Right ventricle myocardium superior (tissue), 1 donor: ENCODE measurements around the gene MYLIP. TPM values are rescaled to one million over a fixed set of nuclear protein-coding genes. Genes with fewer than 3 reads are reported as not detected.
"Not testable (repeated sequence)": the region's sequence is repeated elsewhere in the genome, so short reads cannot be mapped to it uniquely, and the experiment has no call there.

Experiments used
- ATAC-seq: fragments of 200-7000 bp; cut with Tn5 transposase; one replicate; pipeline ENCODE4 v1.9.1; 2020; ENCODE audit warnings: mild to moderate bottlenecking; ENCODE audit not compliant: poor library complexity
- DNase-seq: peaks from one replicate; pipeline ENCODE4 v3.0.0-alpha.2; 2020
- intact Hi-C: fragments of 100-400 bp; cut with DNase I; formaldehyde crosslinking; loops from one replicate; pipeline ENCODE4 v1.11.2; 2022
- total RNA-seq: library from RNA; stranded (reverse); fragmentation: NEBNext Ultra II Directional; extraction: Animal tissue kit (Norgen Biotek cat#: 25700); gene quantifications from one replicate; pipeline ENCODE4 v1.2.1, GENCODE V29; 2021
- donor health status: DM: no; HTN: yes; CAD: no; lungs with severe emphysema.

Gene MYLIP
- total RNA-seq, 1 donor from 2014 or later: 12.2 TPM

DNA sequence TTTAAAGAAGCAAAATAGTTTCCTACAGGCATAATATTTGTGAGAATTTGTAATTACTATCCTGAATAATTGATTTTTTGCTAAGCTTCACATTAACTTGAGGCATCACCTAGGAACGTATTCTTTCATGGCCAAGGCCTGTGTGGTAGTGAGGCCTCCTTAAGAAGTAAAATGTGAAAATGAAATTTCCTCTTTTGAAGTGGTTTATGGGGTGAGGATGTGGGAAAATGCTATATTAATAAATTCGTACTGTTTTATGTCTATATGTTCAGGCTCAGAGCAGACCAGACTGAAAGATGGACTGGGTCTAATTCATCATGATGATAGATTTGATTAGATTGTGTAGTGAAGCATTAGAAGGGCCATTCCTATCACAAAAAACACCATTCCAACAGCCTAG is 33.1 kb downstream of the MYLIP start:
- ATAC-seq: no peak
- intact Hi-C loops: no loop called here
- DNase-seq: no peak

DNA sequence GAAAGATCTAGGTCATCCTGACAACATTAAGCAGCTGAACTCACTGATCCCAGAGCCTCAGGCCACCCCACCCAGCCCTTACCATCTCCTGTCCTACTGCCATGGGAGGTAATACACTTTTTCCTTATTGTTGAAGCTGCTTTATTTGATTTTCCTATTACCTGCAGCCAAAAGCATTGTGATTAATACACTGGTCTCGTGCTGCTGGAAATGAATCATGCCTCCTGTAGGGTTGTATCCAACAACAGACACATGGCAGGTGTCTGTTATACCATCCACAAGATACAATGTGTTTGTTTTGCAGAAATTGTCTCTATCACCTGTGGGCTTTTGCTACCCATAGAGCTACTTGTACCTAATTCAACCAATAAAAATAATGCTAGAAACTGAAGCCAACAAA is 34.2 kb downstream of the MYLIP start:
- intact Hi-C loops: no loop called here
- ATAC-seq: no peak
- DNase-seq: no peak

DNA sequence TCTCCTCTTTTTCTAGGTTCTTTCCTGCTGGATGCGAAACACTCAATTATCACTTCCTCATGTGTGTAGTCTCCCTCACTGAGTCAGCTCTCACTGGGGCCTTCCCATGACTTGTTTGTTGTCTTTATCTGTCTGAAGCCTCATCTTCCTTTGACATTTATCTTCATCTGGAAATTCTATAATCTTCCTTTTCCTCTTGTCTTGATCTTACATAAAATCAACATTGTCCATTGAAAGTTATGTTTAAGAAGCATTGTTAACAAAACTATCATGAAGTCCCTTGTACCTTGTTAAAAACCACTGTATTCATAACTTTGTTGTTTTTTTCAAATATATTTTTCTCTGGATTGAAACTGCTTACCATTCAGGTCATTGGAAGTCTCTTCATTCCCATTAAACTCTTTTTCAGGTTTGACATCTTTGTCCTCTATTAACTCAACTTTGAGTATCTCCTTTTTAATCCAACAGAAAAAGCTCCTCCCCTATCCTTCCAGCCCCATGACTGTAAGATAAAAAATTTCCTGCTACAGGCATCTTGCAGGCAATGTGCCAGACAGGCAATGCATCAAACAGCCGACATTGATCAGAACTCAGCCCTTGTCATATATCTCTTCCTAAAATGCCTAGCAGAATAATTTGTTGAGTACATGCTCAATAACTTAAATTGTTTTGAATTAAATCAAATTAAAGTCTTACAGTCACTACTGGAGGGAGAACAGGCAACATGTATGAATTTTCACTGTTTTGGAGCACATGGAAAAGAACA is 34.8 kb downstream of the MYLIP start:
- intact Hi-C loops: no loop called here
- ATAC-seq (no peak), DNase-seq (no peak)

DNA sequence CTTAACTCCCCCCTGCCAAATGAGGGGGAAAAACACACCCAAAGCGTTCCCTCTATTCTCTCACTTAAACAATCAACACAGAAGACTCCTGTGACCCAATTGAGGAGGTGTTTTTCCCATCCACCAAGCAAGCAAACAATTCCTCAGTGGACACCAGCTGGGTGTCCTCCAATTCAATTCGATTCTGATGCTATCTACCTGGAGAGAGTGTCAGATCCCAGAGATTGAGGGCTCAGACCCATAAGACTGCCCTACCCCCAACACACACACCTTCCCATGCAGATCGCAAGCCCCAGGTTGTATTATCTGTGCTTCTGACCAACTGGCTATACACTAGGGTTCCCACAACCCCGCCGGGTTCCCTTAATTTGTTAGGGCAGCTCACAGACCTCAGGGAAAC is 36.8 kb downstream of the MYLIP start:
- ATAC-seq (no peak), DNase-seq (no peak)
- intact Hi-C loops: no loop called here

DNA sequence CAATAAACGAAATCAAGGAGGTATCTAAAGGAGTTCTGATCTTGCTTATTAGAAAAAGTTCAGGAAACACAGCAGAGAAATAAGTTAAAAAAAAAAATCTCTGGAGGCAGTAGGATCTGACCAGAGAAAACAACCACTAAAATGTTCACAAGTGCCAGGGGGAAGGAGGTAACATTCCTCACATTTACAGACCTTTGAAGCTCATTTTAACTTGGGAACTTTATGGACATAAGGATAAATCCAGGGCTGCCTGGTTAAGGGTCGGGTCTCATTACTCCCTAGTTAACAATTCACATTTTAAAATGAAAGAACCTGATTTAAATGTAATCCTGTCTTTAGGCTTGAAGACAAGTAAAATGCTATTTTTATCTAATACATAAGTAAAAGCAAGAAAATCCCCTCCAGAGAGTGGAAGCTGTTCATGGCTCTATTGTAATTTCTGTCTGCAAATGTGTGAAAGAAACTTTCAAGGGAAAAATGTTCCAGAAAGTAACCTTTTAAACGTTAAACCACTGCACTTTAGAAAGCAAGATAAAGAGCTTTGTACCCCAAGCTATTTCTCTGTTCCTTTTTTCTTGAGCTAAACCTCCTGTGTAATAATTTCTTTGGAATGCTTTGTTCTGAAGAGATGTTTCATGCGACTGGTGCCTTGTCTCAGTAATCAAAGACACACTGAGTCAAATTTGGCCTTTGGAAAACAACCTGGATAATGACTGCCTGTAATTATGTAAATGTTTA is 38.2 kb downstream of the MYLIP start:
- ATAC-seq (no peak), DNase-seq (no peak)
- intact Hi-C loops: no loop called here

DNA sequence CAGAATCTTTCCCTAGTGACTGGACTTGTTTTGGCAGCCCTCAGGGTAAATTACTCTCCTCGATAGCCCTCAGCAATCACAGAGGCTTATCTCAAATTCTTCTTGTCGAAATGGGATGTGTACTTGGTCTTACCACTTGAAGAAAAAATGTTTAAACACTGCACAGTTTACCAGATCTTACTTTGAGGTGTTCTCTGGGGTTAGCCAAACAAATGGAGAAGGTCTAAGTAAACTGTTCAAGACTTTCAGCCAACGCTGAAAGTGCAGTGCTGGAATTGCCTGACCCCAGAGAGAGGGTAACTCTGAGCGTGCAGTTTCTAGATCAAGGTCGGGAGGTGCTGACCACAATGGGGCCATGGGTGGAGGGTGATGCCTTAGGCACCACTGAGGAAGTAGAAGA is 39.2 kb downstream of the MYLIP start:
- DNase-seq (no peak), ATAC-seq (peak; percentile 18)
- intact Hi-C loops: no loop called here

DNA sequence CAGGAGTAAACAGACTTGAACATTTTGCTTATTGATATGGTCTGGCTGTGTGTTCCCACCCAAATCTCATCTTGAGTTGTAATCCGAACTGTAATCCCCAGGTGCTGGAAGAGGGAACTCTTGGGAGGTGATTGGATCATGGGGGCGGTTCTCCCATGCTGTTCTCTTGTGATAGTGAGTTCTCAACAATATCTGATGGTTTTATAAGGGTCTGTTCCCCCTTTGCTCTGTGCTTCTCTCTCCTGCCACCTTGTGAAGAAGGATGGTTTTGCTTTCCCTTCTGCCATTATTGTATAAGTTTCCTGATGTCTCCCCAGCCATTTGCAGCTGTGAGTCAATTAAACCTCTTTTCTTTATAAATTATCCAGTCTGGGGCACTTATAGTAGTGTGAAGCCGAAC is 40.0 kb downstream of the MYLIP start:
- ATAC-seq (peak; percentile 53), DNase-seq (no peak)
- intact Hi-C loops: no loop called here

DNA sequence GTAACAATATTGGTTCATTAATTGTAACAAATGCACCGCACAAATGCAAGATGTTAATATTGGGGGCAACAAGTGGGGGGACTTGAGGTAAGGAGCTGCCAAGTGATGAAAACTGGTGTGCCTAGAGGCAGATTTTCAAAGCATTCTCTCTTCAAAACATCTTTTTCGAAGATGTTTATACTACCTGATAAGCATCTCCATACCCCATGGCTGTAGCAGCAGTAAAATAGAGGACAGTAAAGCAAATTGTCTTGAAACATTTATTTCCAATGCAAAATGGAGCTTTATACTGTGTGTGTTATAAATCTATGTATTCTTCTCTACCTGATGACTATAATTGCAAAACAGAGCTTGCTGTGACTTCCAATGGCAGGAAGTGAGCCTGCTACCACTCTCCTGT is 42.5 kb downstream of the MYLIP start:
- no peak for ATAC-seq
- intact Hi-C loops: no loop called here
- DNase-seq: no peak

DNA sequence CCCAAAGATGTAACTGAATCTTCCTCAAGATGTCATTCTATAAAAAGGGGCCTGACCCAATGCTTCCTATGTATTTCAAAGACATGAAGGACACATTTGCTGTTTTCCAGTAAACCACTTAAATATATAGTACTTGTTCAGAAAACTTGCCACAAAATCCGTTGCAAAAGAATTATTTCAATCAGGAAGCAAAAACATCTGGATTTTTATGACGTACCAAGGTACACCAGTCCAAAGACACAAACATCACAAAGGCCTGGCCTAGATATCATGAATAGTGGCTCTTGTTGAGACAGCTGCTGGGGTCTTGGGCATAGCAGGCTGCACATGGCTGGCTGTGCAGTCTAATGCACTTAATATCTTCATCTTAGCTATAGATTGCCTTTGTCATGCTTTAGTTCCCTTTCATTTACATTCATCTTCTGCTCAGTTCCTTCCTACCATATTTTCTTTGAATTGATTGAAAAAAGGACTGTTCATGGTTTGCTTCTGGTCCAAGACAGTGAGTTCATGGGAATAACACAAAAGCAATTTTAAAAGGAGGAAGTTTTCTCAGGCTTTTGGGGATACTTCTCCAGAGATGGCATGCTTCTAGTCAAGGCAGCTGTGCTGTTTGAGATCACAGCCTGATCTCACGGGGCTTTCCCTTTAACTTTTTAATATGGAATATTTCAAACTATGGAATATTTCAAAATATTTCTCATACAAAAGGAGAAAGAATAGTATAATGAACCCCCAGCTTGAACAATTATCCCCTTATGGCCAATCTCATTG is 44.5 kb downstream of the MYLIP start:
- ATAC-seq: no peak

DNA sequence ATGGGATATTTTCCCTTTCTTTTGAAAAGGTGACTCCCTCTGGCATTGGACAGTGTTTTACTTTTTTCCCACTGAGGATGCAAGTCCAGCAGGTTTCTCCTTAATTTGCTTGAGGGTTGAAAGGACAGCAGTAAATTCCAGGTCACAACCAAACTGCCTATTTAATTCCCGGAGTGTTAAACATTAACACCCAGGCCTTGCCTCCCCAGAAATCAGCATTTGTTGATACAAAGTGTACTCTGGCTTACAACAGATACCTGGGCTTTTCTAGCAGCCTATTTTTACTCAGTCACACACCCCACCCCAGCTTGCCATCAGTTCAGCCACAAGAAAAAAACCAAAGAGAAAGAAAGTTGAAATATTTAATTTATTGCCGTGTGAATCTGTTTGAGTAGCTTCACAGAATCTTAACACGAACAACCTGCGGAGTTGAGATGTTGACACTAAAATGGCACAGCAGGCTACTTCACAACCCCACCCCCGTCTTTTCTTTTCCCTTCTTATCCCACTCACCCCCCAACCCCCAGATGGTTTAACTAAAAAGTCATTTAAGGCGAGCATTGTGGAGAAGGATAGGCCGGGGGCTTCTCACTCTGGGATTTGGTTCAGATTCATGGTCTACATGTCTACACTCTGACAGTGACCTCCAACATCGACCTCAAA is 45.7 kb downstream of the MYLIP start:
- DNase-seq: no peak
- intact Hi-C loops: no loop called here
- no peak for ATAC-seq

More for the DNA sequence above, 44.5 kb downstream of the MYLIP start:
- DNase-seq: no peak
- intact Hi-C loops: no loop called here

DNA sequence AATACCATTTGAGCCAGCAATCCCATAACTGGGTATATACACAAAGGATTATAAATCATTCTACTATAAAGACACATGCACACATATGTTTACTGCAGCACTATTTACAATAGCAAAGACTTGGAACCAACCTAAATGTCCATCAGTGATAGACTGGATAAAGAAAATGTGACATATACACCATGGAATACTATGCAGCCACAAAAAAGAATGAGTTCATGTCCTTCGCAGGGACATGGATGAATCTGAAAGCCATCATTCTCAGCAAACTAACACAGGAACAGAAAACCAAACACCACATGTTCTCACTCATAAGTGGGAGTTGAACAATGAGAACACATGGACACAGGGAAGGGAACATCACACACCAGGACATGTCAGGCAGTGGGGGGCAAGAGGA is 47.7 kb downstream of the MYLIP start:
- DNase-seq, ATAC-seq, intact Hi-C loops: not testable (repeated sequence)

DNA sequence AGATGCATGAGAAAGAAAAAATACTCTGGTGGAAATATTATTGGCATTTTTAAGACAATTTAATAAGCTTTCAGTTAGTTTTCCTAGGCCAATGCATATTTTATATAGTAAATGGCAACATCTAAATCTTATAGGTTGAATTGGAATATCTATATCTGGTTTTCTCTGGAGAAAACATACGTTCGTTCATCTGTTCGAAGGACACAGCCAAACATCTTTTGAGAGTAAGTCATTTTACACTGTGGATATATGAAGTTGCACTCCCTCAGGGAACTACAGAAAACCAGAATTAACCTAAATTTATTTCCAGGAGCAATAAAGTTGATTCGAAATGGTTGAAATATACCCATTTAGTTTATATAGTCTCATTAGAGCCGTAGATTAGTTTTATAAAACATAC is 49.0 kb downstream of the MYLIP start:
- no peak for DNase-seq
- no peak for ATAC-seq
- intact Hi-C loops: no loop called here

DNA sequence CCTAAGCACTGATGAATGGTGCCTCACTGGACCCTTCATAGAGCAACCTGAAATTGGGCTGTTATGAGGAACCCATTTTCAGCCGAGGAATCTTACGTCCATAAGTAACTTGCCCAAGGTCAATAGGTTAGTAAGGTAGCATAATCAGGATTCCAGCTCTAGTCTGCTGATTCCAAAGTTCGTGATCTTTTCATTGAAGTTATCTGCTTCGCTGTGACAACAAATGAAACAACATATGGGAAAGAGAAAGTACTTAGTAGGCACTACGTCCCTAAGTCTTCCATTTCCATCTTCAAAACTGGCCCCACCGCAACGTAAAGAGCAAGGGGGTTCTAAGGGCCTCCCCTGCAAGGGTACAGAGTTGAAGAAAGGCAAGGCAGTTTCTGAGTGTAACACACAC is 49.5 kb downstream of the MYLIP start:
- intact Hi-C loops: no loop called here
- DNase-seq (no peak), ATAC-seq (no peak)

DNA sequence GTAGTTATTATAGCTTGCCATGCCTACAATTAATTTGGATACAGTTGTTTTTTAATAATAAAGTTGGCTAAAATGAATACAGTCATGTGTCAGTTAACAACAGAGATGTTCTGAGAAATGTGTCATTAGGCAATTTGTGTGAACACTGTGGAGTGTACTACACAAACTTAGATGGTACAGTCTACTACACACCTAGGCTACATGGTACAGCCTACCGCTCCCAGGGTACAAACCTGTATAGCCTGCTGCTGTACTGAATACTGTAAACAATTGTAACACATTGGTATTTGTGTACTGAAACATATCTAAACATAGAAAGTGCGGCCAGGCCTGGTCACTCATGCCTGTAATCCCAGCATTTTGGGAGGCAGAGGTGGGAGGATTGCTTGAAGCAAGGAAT is 50.2 kb downstream of the MYLIP start:
- intact Hi-C loops: no loop called here
- no peak for DNase-seq
- ATAC-seq: no peak

DNA sequence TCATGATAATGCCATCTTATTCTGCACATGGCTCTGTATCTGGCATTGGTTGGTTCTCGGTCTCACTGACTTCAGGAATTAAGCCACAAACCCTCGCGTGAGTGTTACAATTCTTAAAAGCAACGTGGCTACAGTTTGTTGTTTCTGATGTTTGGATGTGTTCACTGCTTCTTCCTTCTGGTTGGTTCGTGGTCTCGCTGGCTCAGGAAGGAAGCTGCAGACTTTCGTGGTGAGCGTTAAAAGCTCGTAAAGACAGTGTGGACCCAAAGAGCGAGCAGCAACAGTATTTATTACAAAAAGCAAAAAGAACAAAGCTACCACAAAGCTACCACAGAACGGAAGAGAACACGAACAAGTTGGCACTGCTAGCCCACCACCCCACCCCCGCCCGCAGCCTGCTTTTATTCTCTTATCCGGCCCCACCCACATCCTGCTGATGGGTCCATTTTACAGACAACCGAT is 51.1 kb downstream of the MYLIP start:
- intact Hi-C loops: no loop called here
- DNase-seq (no peak), ATAC-seq (no peak)

DNA sequence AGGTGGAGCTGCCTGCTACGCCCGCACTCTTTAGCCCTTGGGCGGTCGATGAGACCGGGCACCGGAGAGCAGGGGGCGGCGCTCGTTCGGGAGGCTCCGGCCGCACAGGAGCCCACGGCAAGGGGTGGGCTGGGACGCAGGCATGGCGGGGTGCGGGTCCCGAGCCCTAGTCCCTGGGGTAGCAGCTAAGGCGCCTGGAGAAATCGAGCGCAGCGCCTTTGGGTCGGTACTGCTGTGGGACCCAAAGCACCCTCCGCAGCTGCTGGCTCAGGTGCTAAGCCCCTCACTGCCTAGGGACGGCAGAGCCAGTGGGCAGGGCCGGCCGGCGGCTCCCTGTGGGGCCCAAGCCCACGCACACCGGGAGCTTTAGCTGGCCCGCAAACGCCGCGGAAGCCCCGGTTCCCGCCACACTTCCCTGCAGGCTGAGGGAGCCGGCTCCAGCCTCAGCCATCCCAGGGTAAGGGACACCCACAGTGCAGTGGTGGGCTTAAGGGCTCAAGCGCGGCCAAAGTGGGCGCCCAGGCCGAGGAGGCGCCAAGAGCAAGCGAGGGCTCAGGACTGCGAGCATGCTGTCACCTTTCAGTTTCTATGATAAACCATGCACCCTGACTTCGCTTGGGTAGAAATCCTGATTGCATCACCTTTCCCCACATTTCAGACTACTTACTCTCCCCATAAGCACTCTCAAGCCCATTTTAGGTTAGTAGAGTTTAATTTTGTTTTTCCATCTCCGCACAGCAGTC is 52.0 kb downstream of the MYLIP start:
- ATAC-seq (no peak), DNase-seq (no peak)
- intact Hi-C loops: no loop called here

DNA sequence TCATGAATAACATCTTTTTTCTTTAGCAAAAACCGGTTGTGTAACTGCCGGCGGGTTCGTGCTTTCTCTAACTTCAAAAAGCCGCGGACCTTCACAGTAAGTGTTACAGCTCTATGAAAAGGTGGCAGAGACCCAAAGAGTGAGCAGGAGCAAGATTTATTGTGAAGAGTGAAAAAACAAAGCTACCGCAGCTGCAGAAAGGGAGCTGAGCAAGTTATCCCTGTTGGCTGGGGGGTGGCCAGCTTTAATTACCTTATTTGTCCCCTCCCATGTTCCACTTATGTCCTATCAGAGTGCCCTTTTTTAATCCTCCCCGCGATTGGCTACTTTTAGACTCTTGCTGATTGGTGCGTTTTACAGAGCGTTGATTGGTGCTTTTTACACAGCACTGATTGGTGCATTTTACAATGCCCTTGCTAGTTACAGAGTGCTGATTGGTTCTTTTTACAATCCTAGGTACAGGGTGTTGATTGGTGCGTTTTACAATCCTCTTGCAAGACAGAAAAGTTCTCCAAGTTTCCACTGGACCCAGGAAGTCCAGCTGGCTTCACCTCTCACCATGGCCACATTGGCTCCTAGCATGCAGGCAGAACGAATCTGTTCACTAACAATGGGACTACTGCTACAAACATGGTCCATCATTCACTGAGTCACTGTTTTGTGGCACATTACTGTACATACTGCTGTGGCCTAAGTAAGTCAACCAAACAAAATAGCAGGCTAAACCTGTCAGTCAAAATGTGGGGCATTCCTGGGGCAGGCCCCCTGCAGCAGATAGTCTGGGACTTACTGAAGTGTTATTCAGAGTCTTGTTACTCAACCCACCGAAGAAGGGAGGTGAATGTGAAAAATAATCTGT is 52.8 kb downstream of the MYLIP start:
- no peak for DNase-seq
- ATAC-seq: no peak
- intact Hi-C loops: no loop called here
